Suprapubic skin (tissue), 4 donors: ENCODE data around the gene AP3D1. TPM values are rescaled to one million over a fixed set of nuclear protein-coding genes. Genes with fewer than 3 reads are reported as not detected.

Experiments used
- DNase-seq, 2 donors: peaks; one replicate each; pipeline ENCODE4 v3.0.0-alpha.2; 2019; ENCODE audit warnings: low spot score in 2 of 2
- H3K27ac ChIP-seq: fragments of 200-600 bp; sonication (generic); one replicate; pipeline ENCODE4 v1.5.1; 2019
- H3K27me3 ChIP-seq: fragments of 200-600 bp; sonication (generic); one replicate; pipeline ENCODE4 v1.5.1; 2019
- H3K36me3 ChIP-seq: fragments of 200-600 bp; sonication (generic); one replicate; pipeline ENCODE4 v1.5.1; 2019
- H3K4me1 ChIP-seq: fragments of 200-600 bp; sonication (generic); one replicate; pipeline ENCODE4 v1.5.1; 2019
- H3K4me3 ChIP-seq: fragments of 200-600 bp; sonication (generic); one replicate; pipeline ENCODE4 v1.5.1; 2019; ENCODE audit warnings: mild to moderate bottlenecking
- H3K9me3 ChIP-seq: fragments of 200-600 bp; sonication (generic); one replicate; pipeline ENCODE4 v1.5.1; 2019
- EP300 ChIP-seq: sonication (generic); formaldehyde crosslinking; IDR thresholded peaks from one replicate; pipeline ENCODE4 v1.6.1; 2017; ENCODE audit warnings: antibody characterized with exemption
- POLR2A ChIP-seq, 2 donors: fragments of 450-650 bp; IDR thresholded peaks; one replicate each; pipeline ENCODE4 v1.6.1; 2017; ENCODE audit warnings: antibody characterized with exemption in 2 of 2, mild to moderate bottlenecking in 2 of 2, moderate library complexity in 2 of 2
- POLR2AphosphoS5 ChIP-seq, 3 donors: sonication (generic); formaldehyde crosslinking; IDR thresholded peaks; one replicate each; pipeline ENCODE4 v1.6.1; 2017; ENCODE audit warnings: antibody characterized with exemption in 3 of 3
- WGBS: methylation state at CpG from one replicate; pipeline ENCODE4 v1.1.5; 2018; 5-methylcytosine and 5-hydroxymethylcytosine counted together
- total RNA-seq, 4 donors: library from RNA; depleted of rRNA; stranded (reverse); fragments of >200 nt; gene quantifications; one replicate each; pipeline ENCODE4 v1.1.0, GENCODE V29; 2016
- TF ChIP-seq, protein P1 (sequence below), 2 donors: fragments of 200-600 bp in 1 of 2; fragments of 450-650 bp in 1 of 2; sonication (generic) in 1 of 2; IDR thresholded peaks; one replicate each; pipeline ENCODE4 v1.5.1; 2016 to 2019; ENCODE audit warnings: antibody characterized with exemption in 2 of 2, mild to moderate bottlenecking in 1 of 2, moderate library complexity in 1 of 2

The AP3D1 gene
- total RNA-seq, 4 donors from 2014 or later: 65.4 to 99.4 (median 85.4) TPM

DNA sequence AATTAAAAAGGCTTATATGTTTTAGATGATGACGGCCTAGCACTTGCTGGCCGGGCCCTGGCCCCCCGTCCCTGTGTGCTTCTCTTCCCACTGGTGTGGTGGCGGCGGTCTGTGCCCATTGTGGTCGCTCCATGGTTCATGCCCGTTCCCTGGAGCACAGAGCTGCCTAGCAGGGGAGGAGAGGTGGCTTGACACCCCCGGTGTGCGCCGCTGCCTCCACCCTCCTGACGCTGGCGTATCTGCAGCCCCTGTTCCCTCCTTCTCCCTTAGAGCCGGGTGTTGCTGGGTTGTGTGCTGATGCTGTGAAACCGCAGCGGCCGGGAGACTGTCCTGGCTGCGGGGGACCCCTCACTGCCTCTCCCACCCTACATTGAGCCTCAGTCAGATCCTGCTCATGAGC is 41.5 kb upstream of the AP3D1 start:
- H3K9me3 ChIP-seq: no peaks in the 10 kb centered on the region
- H3K4me1 ChIP-seq: peaks cover 3% of the 10 kb centered on the region
- H3K27ac ChIP-seq: no peak overlapping the region
- DNase-seq: no peak
- peaks cover 83% of the 10 kb centered on the region for H3K36me3 ChIP-seq
- TF ChIP-seq POLR2AphosphoS5 (IDR thresholded peaks at IDR 0.05): no peak
- TF ChIP-seq, protein P1, sequence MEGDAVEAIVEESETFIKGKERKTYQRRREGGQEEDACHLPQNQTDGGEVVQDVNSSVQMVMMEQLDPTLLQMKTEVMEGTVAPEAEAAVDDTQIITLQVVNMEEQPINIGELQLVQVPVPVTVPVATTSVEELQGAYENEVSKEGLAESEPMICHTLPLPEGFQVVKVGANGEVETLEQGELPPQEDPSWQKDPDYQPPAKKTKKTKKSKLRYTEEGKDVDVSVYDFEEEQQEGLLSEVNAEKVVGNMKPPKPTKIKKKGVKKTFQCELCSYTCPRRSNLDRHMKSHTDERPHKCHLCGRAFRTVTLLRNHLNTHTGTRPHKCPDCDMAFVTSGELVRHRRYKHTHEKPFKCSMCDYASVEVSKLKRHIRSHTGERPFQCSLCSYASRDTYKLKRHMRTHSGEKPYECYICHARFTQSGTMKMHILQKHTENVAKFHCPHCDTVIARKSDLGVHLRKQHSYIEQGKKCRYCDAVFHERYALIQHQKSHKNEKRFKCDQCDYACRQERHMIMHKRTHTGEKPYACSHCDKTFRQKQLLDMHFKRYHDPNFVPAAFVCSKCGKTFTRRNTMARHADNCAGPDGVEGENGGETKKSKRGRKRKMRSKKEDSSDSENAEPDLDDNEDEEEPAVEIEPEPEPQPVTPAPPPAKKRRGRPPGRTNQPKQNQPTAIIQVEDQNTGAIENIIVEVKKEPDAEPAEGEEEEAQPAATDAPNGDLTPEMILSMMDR (IDR thresholded peaks at IDR 0.05): no peak
- no peak for TF ChIP-seq EP300
- no peak for TF ChIP-seq POLR2A (IDR thresholded peaks at IDR 0.05)
- no peak overlapping the region for H3K4me3 ChIP-seq
- WGBS: 94% methylated on average over 10 of the region's 17 CpGs
- no peaks in the 10 kb centered on the region for H3K27me3 ChIP-seq

DNA sequence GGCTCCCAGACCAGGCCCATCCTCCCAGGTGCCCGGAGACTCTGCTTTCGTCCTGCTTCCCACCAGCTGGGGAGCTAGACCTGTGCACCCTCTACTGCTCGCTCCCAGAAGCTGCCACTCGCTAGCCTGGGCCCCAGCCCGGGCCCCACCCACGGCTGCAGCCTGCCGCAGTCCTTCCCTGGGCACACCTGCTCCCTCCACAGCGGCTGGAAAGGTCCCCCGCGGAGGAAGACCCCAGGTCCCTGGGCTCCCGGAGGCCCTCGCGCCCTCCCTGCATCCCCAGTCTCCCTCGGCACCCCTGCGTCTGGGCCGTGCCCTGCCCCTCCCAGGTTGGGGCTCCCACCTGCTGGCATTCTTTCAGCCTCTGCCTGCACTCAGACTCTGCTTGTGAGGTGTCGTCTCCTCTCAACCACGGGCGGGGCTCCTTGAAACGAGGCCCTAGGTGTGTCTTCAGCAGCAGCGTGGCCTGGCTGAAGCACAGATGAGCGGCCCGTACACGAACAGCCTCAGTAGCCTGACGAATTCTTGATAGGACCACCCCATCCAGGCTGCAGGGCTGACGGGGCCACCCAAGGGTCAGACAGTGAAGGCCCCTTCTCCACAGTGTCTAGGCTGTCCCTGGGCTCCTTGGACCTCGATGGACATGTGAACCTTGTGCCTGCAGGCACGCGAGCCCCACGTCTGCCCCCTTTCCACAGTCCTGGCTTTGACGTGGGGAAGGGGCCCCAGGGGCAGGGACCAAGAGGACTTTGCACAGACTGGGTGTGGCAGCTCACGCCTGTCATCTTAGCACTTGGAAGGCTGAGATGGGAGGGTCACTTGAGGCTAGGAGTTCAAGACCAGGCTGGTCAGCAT is 40.3 kb upstream of the AP3D1 start:
- Histone ChIP-seq H3K36me3 (peaks cover 85% of the 10 kb centered on the region), H3K4me1 (peaks cover 11% of the 10 kb centered on the region), H3K9me3 (no peaks in the 10 kb centered on the region), H3K27ac (no peak overlapping the region), H3K27me3 (no peaks in the 10 kb centered on the region), H3K4me3 (no peak overlapping the region)
- WGBS: 76% methylated on average over 10 of the region's 32 CpGs
- TF ChIP-seq EP300 (no peak), POLR2AphosphoS5 (IDR thresholded peaks at IDR 0.05) (no peak), POLR2A (IDR thresholded peaks at IDR 0.05) (no peak)
- TF ChIP-seq, protein P1 (IDR thresholded peaks at IDR 0.05): no peak
- no peak for DNase-seq

DNA sequence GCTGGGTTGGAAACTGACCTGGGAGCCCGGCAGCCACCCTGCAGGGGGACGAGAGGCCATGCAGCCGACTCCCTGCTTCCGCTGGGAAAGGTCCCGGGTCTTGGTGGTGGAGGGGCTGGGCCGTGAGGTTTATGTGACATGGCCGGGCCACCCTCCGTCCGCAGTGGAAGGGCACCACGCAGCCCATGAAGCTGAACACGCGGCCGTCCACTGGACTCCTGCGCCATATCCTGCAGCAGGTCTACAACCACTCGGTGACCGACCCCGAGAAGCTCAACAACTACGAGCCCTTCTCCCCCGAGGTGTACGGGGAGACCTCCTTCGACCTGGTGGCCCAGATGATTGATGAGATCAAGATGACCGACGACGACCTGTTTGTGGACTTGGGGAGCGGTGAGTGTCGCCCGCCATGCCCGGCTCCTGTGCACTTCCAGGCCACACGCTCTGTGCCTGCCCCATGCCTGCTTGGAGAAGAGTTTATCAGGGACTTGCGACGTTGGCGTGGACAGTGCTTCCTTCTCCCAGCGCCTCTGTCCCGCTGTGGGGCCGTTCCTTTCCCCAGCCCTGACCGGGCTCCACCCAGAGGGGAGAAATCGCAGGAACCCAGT is 39.6 kb upstream of the AP3D1 start:
- WGBS: 91% methylated on average over 26 of the region's 37 CpGs
- Histone ChIP-seq H3K9me3 (no peaks in the 10 kb centered on the region), H3K27ac (no peak overlapping the region), H3K36me3 (peaks cover 83% of the 10 kb centered on the region), H3K4me3 (no peak overlapping the region), H3K4me1 (peaks cover 18% of the 10 kb centered on the region), H3K27me3 (no peaks in the 10 kb centered on the region)
- TF ChIP-seq POLR2AphosphoS5 (IDR thresholded peaks at IDR 0.05): no peak
- TF ChIP-seq EP300: no peak
- TF ChIP-seq POLR2A (IDR thresholded peaks at IDR 0.05): no peak
- TF ChIP-seq, protein P1 (IDR thresholded peaks at IDR 0.05): no peak
- DNase-seq: no peak

DNA sequence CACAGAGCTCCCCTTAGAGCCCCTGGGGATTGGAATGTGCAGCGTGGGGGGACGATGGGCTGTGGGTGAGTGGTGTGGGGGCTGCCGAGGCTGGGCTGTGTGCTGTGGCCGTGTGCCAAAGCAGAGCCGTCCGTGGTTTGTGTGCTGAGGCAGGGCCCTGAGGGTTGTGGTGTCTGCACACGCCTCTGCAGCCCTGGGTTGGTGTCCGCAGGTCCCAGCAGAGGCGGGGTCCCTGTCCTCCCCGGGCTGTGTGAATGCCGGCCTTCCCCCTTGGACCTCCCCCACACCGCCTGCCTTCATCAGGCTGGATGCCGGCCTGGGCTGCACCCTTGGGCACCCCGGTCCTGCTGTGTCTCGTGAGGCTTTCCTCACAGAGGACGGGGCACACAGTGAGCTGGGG is 38.5 kb upstream of the AP3D1 start:
- H3K27ac ChIP-seq: no peak overlapping the region
- TF ChIP-seq POLR2AphosphoS5 (IDR thresholded peaks at IDR 0.05) (no peak), EP300 (no peak), POLR2A (IDR thresholded peaks at IDR 0.05) (no peak)
- TF ChIP-seq, protein P1 (IDR thresholded peaks at IDR 0.05): no peak
- peaks cover 28% of the 10 kb centered on the region for H3K4me1 ChIP-seq
- no peaks in the 10 kb centered on the region for H3K27me3 ChIP-seq
- DNase-seq: no peak
- H3K36me3 ChIP-seq: peaks cover 72% of the 10 kb centered on the region
- no peak overlapping the region for H3K4me3 ChIP-seq
- no CpG with 5 or more reads among the region's 16 CpGs for WGBS
- no peaks in the 10 kb centered on the region for H3K9me3 ChIP-seq

DNA sequence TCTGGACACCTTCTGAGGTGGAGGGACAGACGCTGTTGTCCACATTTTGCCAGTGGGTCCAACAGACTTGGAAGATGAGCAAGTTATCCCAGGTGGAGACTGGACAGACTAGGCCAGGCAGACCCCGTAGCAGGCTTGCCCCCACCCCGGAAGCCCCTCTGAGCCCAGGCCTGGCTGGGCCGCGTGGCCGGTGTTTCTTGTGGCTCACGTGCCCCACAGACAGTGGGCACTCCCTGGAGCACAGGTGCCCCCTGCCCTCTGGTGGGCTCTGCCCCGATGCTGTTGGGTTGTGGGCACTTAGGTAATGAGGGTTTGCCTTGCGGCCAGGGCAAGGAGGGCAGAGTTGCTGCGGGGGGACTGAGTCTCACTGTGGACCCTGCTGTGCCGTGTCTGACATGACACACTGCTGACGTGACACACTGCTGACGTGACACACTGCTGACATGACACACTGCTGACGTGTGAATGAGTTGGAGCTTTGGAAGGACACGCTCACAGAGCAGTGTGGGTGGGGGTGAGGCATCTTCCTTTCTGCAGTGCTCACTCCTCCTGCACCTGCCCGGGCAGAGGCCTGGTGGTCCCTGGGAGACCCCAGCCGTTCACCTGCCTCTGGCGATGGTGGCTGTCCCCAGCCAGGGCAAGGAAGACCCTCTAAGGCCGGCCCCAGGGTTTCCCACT is 37.5 kb upstream of the AP3D1 start:
- H3K27ac ChIP-seq: no peak overlapping the region
- H3K9me3 ChIP-seq: no peaks in the 10 kb centered on the region
- no peak for TF ChIP-seq POLR2AphosphoS5 (IDR thresholded peaks at IDR 0.05)
- TF ChIP-seq, protein P1 (IDR thresholded peaks at IDR 0.05): no peak
- TF ChIP-seq EP300: no peak
- TF ChIP-seq POLR2A (IDR thresholded peaks at IDR 0.05): no peak
- peaks cover 28% of the 10 kb centered on the region for H3K4me1 ChIP-seq
- H3K36me3 ChIP-seq: peaks cover 67% of the 10 kb centered on the region
- DNase-seq: no peak
- no peak overlapping the region for H3K4me3 ChIP-seq
- H3K27me3 ChIP-seq: no peaks in the 10 kb centered on the region
- WGBS: 100% methylated on average over 1 of the region's 19 CpGs
